Activated CD8-positive, alpha-beta T cell treated with anti-CD3 and anti-CD28 coated beads for 36 hours (primary cell): Measurements from ENCODE around the gene MRPL44. TPM values are rescaled to one million over a fixed set of nuclear protein-coding genes. Genes with fewer than 3 reads are reported as not detected.
A peak's percentile ranks its signal among the peaks of the same experiment; 100 is the strongest.

ENCODE experiments used
- ATAC-seq: fragments of 200-7000 bp; cut with Tn5 transposase; one replicate; pipeline ENCODE4 v1.10.0; 2021; ENCODE audit warnings: mild to moderate bottlenecking, moderate library complexity
- CTCF ChIA-PET: fragments of 350-600 bp; sonication (Branson Sonifier 250); formaldehyde crosslinking; loops from one replicate; lab custom pipeline; 2021; ENCODE audit warnings: antibody characterized with exemption; lab: Charles Lee
- POLR2A ChIA-PET: fragments of 350-600 bp; sonication (Branson Sonifier 250); formaldehyde crosslinking; loops from one replicate; lab custom pipeline; 2021; ENCODE audit warnings: antibody characterized with exemption; lab: Charles Lee
- DNase-seq: peaks from one replicate; pipeline ENCODE4 v3.0.0-alpha.2; 2020
- H3K27ac Mint-ChIP-seq: one replicate; pipeline ENCODE4 v1.8.0; 2021; ENCODE audit warnings: mild to moderate bottlenecking, mixed read lengths
- H3K27me3 Mint-ChIP-seq: one replicate; pipeline ENCODE4 v1.8.0; 2021; ENCODE audit warnings: mixed read lengths
- H3K36me3 Mint-ChIP-seq: one replicate; pipeline ENCODE4 v1.8.0; 2021; ENCODE audit warnings: low read depth, mixed read lengths
- H3K4me1 Mint-ChIP-seq: one replicate; pipeline ENCODE4 v1.8.0; 2021; ENCODE audit warnings: low read depth, mixed read lengths
- H3K4me3 Mint-ChIP-seq: one replicate; pipeline ENCODE4 v1.8.0; 2021; ENCODE audit warnings: mild to moderate bottlenecking, moderate library complexity, mixed read lengths
- H3K9me3 Mint-ChIP-seq: one replicate; pipeline ENCODE4 v1.8.0; 2021; ENCODE audit warnings: mixed read lengths
- intact Hi-C: fragments of 100-400 bp; cut with micrococcal nuclease; formaldehyde crosslinking; loops from one replicate; pipeline ENCODE4 v1.10.0; 2022
- total RNA-seq, 2 experiments: library from RNA; stranded (reverse); gene quantifications; one replicate each; pipeline ENCODE4 v1.2.3, GENCODE V29; 2021
- TF ChIP-seq, protein P1 (sequence below): fragments of 200-600 bp; IDR thresholded peaks from one replicate; pipeline ENCODE4 v1.8.0; 2022; ENCODE audit warnings: antibody characterized with exemption, mild to moderate bottlenecking

MRPL44 gene
- total RNA-seq: 10 to 100 TPM; 37.8 to 40.4 TPM

GRCh38 chr2:223957092-223957851 is at the start of gene MRPL44:
TSS of gene MRPL44 (plus strand) at chr2:223957463. CDS start at chr2:223957473, 10 bp downstream.
- Mint-ChIP-seq H3K9me3 (no peaks in the 10 kb centered on the region), H3K27me3 (no peaks in the 10 kb centered on the region), H3K36me3 (peaks cover 29% of the 10 kb centered on the region), H3K4me1 (peaks cover 72% of the 10 kb centered on the region), H3K4me3 (peak within 1 kb of the TSS; percentile 93), H3K27ac (peak within 1 kb of the TSS; percentile 90)
- peak; percentile 97 for DNase-seq
- POLR2A ChIA-PET: interaction anchor here (0.8 to 7.1 kb wide), 4 partner anchors 10 to 28 kb away, joined by 3 to 84 read pairs (median 4); partner anchors contain the start of gene WDFY1
- intact Hi-C loops: loop anchor here (5.0 to 10.0 kb wide), 2 partner anchors 120 to 1088 kb away; partner anchors contain the start of genes AP1S3 and DOCK10
- TF ChIP-seq, protein P1, sequence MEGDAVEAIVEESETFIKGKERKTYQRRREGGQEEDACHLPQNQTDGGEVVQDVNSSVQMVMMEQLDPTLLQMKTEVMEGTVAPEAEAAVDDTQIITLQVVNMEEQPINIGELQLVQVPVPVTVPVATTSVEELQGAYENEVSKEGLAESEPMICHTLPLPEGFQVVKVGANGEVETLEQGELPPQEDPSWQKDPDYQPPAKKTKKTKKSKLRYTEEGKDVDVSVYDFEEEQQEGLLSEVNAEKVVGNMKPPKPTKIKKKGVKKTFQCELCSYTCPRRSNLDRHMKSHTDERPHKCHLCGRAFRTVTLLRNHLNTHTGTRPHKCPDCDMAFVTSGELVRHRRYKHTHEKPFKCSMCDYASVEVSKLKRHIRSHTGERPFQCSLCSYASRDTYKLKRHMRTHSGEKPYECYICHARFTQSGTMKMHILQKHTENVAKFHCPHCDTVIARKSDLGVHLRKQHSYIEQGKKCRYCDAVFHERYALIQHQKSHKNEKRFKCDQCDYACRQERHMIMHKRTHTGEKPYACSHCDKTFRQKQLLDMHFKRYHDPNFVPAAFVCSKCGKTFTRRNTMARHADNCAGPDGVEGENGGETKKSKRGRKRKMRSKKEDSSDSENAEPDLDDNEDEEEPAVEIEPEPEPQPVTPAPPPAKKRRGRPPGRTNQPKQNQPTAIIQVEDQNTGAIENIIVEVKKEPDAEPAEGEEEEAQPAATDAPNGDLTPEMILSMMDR: no peak
- ATAC-seq: peak; percentile 99
- CTCF ChIA-PET: interaction anchor here (0.9 to 2.2 kb wide), 9 partner anchors 10 to 327 kb away, joined by 3 to 21 read pairs (median 4); partner anchors contain the start of genes SERPINE2 and WDFY1

DNA sequence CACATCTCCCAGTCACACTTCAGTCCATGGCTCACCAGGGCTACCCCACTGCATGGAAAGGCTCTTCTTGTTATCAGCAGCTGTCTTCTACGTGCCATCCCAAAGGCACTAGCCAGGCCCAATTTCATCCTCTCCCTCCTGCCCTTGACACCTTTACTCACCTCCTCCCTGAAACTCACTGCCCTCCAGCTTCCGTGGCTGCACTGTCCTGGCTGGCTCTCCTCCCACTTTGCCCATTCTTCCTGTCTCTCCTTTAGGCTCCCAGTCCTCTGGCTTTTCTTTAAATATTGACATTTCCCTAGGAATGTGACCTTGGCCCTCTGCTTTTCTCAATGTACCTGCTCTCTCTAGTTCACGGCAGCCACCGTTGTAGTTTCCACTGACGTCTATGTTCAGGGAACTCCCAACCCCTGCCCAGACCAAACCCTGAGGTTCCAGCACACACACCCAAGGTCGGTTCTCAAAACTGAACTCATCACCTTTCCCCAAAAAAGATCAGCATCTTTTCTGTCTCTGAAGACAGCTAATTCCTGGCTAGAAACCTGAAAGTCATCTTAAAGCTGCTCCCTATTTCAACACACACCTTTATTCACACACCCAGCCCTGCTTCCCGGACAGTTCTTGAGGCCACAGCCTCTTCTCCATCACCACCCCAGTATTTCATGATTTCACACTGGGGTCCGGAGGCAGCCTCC is 48.8 kb upstream of the MRPL44 start:
- peaks cover 8% of the 10 kb centered on the region for H3K36me3 Mint-ChIP-seq
- TF ChIP-seq, protein P1: no peak
- no peaks in the 10 kb centered on the region for H3K4me1 Mint-ChIP-seq
- CTCF ChIA-PET: interaction anchor here (1.0 to 1.2 kb wide), 2 partner anchors 11 to 21 kb away, joined by 3 read pairs; no protein-coding TSS in a partner anchor
- ATAC-seq (no peak), DNase-seq (no peak)
- no peaks in the 10 kb centered on the region for H3K9me3 Mint-ChIP-seq
- intact Hi-C loops: no loop called here
- H3K27me3 Mint-ChIP-seq: no peaks in the 10 kb centered on the region
- no peak overlapping the region for H3K4me3 Mint-ChIP-seq
- H3K27ac Mint-ChIP-seq: no peak overlapping the region
- POLR2A ChIA-PET: interaction anchor here (0.7 kb wide), 2 partner anchors 45 to 337 kb away, joined by 3 read pairs; no protein-coding TSS in a partner anchor

- TF ChIP-seq, protein P1: no peak
- ATAC-seq: no peak
- POLR2A ChIA-PET: interaction anchor here (0.7 kb wide), 2 partner anchors 46 to 336 kb away, joined by 3 read pairs; no protein-coding TSS in a partner anchor
- H3K36me3 Mint-ChIP-seq: peaks cover 8% of the 10 kb centered on the region
- intact Hi-C loops: no loop called here
- no peak overlapping the region for H3K4me3 Mint-ChIP-seq
- no peaks in the 10 kb centered on the region for H3K4me1 Mint-ChIP-seq
- no peak overlapping the region for H3K27ac Mint-ChIP-seq
- H3K9me3 Mint-ChIP-seq: no peaks in the 10 kb centered on the region
- CTCF ChIA-PET: interaction anchor here (1.0 to 1.2 kb wide), 2 partner anchors 12 to 21 kb away, joined by 3 read pairs; no protein-coding TSS in a partner anchor
- no peaks in the 10 kb centered on the region for H3K27me3 Mint-ChIP-seq
- no peak for DNase-seq
Measured at GRCh38 chr2:223909001-223909741, 48.1 kb upstream of the MRPL44 start.

DNA sequence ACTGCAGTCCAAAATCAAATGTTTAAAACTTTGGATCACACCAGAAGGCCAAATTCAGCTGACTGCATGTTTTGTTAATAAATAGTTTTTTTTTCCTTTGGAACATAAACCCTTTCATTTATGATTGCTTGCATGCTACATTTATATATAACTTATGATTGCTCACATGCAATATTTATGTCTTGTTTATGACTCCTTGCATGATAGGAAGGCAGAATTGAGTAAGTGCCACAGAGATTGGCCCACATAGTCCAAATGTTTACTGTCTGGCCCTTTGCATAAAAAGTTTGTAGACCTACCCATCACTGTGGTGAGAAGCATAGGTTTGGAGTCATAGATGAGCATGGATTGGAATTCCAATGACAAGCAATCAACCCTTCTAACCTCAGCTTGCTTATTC is 42.9 kb upstream of the MRPL44 start:
- H3K27me3 Mint-ChIP-seq: no peaks in the 10 kb centered on the region
- peaks cover 21% of the 10 kb centered on the region for H3K36me3 Mint-ChIP-seq
- CTCF ChIA-PET: no interaction called here
- no peak overlapping the region for H3K27ac Mint-ChIP-seq
- intact Hi-C loops: no loop called here
- DNase-seq: no peak
- TF ChIP-seq, protein P1: no peak
- no peaks in the 10 kb centered on the region for H3K4me1 Mint-ChIP-seq
- no peak for ATAC-seq
- no peak overlapping the region for H3K4me3 Mint-ChIP-seq
- no peaks in the 10 kb centered on the region for H3K9me3 Mint-ChIP-seq
- POLR2A ChIA-PET: no interaction called here
